Neural cell (in vitro differentiated cells): ENCODE data around the gene ACOX1.

Experiments
- CTCF ChIP-seq: fragments of 450-650 bp; IDR thresholded peaks from 2 replicates; pipeline ENCODE4 v1.5.1; 2014; ENCODE audit warnings: antibody characterized with exemption, mild to moderate bottlenecking, moderate library complexity; ENCODE audit not compliant: poor library complexity, severe bottlenecking
- EZH2 ChIP-seq: fragments of 200-600, 300-800 bp; shearing (Covaris generic), sonication (generic); IDR thresholded peaks from 2 replicates; pipeline ENCODE4 v1.6.1; 2014; ENCODE audit warnings: antibody characterized with exemption, low read length, borderline replicate concordance, mild to moderate bottlenecking; ENCODE audit not compliant: insufficient read depth, poor library complexity, severe bottlenecking
- MXI1 ChIP-seq: fragments of 450-650 bp; conservative IDR thresholded peaks from 2 replicates; pipeline ENCODE4 v1.6.1; 2014; ENCODE audit warnings: antibody characterized with exemption, mild to moderate bottlenecking; ENCODE audit not compliant: poor library complexity, severe bottlenecking
- POLR2AphosphoS5 ChIP-seq: IDR thresholded peaks from 2 replicates; pipeline ENCODE4 v1.6.1; 2012

- TF ChIP-seq CTCF (no peak), EZH2 (no peak), POLR2AphosphoS5 (no peak), MXI1 (no peak)
These were observed 76.6 kb downstream of the ACOX1 start for GRCh38 chr17:75902406-75902805.
